Gastroesophageal sphincter (tissue), 3 donors: ENCODE data around the gene NELL1.

Experiments
- CTCF ChIP-seq, 4 experiments: fragments of 200-600 bp in 2 of 4; fragments of 450-650 bp in 2 of 4; sonication (generic) in 1 of 4; IDR thresholded peaks; one replicate each; pipeline ENCODE4 v1.5.1; 2017 to 2019; ENCODE audit warnings: antibody characterized with exemption in 4 of 4, mild to moderate bottlenecking in 2 of 4, moderate library complexity in 2 of 4
- EP300 ChIP-seq: sonication (generic); formaldehyde crosslinking; IDR thresholded peaks from one replicate; pipeline ENCODE4 v1.6.1; 2017; ENCODE audit warnings: antibody characterized with exemption, mild to moderate bottlenecking
- POLR2A ChIP-seq, 2 donors: fragments of 450-650 bp; IDR thresholded peaks; one replicate each; pipeline ENCODE4 v1.6.1; 2017; ENCODE audit warnings: antibody characterized with exemption in 2 of 2, mild to moderate bottlenecking in 2 of 2, moderate library complexity in 1 of 2
- POLR2AphosphoS5 ChIP-seq: sonication (generic); formaldehyde crosslinking; IDR thresholded peaks from one replicate; pipeline ENCODE4 v1.6.1; 2017; ENCODE audit warnings: antibody characterized with exemption

GRCh38 chr11:20652150-20652806 lies 17.1 kb upstream of the NELL1 start:
- TF ChIP-seq CTCF (IDR thresholded peaks at IDR 0.05) (no peak), EP300 (no peak), POLR2AphosphoS5 (no peak), POLR2A (IDR thresholded peaks at IDR 0.05) (no peak)
